ENCODE results near the gene WFDC1. TPM values are rescaled to one million over a fixed set of nuclear protein-coding genes. Genes with fewer than 3 reads are reported as not detected.

Gene WFDC1
- total RNA-seq, 4 donors from 2014 or later = 2.3 to 7.6 (median 5.0) TPM

GRCh38 chr16:84259691-84260090 is 35.0 kb upstream of the WFDC1 start:
- Histone ChIP-seq H3K36me3 (no peaks in the 10 kb centered on the region), H3K27ac (no peak overlapping the region), H3K9me3 (no peaks in the 10 kb centered on the region), H3K4me1 (no peaks in the 10 kb centered on the region), H3K27me3 (peaks cover 0 to 6% (median 0%) of the 10 kb centered on the region in 4 donors), H3K4me3 (no peak overlapping the region)
- DNase-seq = no peak
- whole genome bisulfite sequencing, 2 donors = 86 to 95% methylated on average over 3 of the region's 3 CpGs
- intact Hi-C loops (cut with DNase I) = no loop called here
- no peak for TF ChIP-seq POLR2A (IDR thresholded peaks at IDR 0.05)
- no peak for TF ChIP-seq CTCF (IDR thresholded peaks at IDR 0.05)

- 69 to 86% methylated on average over 17 to 22 of the region's 23 CpGs for WGBS, 2 donors
- intact Hi-C loops (cut with DNase I) = no loop called here
These were observed 33.7 kb upstream of the WFDC1 start for GRCh38 chr16:84260766-84261554.

GRCh38 chr16:84262031-84262430 is 32.6 kb upstream of the WFDC1 start:
- H3K36me3 ChIP-seq = no peaks in the 10 kb centered on the region
- WGBS, 2 donors = 78 to 84% methylated on average over 4 of the region's 4 CpGs
- intact Hi-C loops (cut with DNase I) = no loop called here
- no peak overlapping the region for H3K27ac ChIP-seq
- DNase-seq = no peak
- H3K4me3 ChIP-seq = no peak overlapping the region
- H3K9me3 ChIP-seq = no peaks in the 10 kb centered on the region
- H3K4me1 ChIP-seq = no peaks in the 10 kb centered on the region
- H3K27me3 ChIP-seq = peaks cover 0 to 6% (median 0%) of the 10 kb centered on the region in 4 donors
- TF ChIP-seq CTCF (IDR thresholded peaks at IDR 0.05) = no peak
- no peak for TF ChIP-seq POLR2A (IDR thresholded peaks at IDR 0.05)

More at GRCh38 chr16:84260766-84261554, 33.7 kb upstream of the WFDC1 start:
- no peaks in the 10 kb centered on the region for H3K4me1 ChIP-seq
- no peak overlapping the region for H3K27ac ChIP-seq
- H3K4me3 ChIP-seq = no peak overlapping the region
- TF ChIP-seq POLR2A (IDR thresholded peaks at IDR 0.05) = no peak
- no peak for TF ChIP-seq CTCF (IDR thresholded peaks at IDR 0.05)
- no peak for DNase-seq
- H3K9me3 ChIP-seq = no peaks in the 10 kb centered on the region
- peaks cover 0 to 6% (median 0%) of the 10 kb centered on the region in 4 donors for H3K27me3 ChIP-seq
- no peaks in the 10 kb centered on the region for H3K36me3 ChIP-seq

GRCh38 chr16:84262939-84263338 is 31.7 kb upstream of the WFDC1 start:
- intact Hi-C loops (cut with DNase I) = no loop called here
- no peak overlapping the region for H3K4me3 ChIP-seq
- no peak for TF ChIP-seq POLR2A (IDR thresholded peaks at IDR 0.05)
- TF ChIP-seq CTCF (IDR thresholded peaks at IDR 0.05) = no peak
- H3K27ac ChIP-seq = no peak overlapping the region
- DNase-seq = no peak
- H3K27me3 ChIP-seq = peaks cover 0 to 8% (median 0%) of the 10 kb centered on the region in 4 donors
- no peaks in the 10 kb centered on the region for H3K4me1 ChIP-seq
- no peaks in the 10 kb centered on the region for H3K36me3 ChIP-seq
- no peaks in the 10 kb centered on the region for H3K9me3 ChIP-seq
- WGBS, 2 donors = 91 to 100% methylated on average over 2 of the region's 3 CpGs

GRCh38 chr16:84266451-84266850 is 28.2 kb upstream of the WFDC1 start:
- Histone ChIP-seq H3K4me3 (no peak overlapping the region), H3K9me3 (no peaks in the 10 kb centered on the region), H3K27ac (no peak overlapping the region), H3K27me3 (peaks cover 0 to 18% (median 0%) of the 10 kb centered on the region in 4 donors), H3K4me1 (no peaks in the 10 kb centered on the region), H3K36me3 (no peaks in the 10 kb centered on the region)
- DNase-seq = no peak
- WGBS, 2 donors = 41 to 50% methylated on average over 4 of the region's 4 CpGs
- no peak for TF ChIP-seq POLR2A (IDR thresholded peaks at IDR 0.05)
- TF ChIP-seq CTCF (IDR thresholded peaks at IDR 0.05) = no peak
- intact Hi-C loops (cut with DNase I) = no loop called here
